Measurements from ENCODE around the gene IFT20. TPM values are rescaled to one million over a fixed set of nuclear protein-coding genes. Genes with fewer than 3 reads are reported as not detected.
A peak's percentile ranks its signal among the peaks of the same experiment; 100 is the strongest.

IFT20 gene
- total and polyA plus RNA-seq, 2 donors (not counting 3 experiments of a cell fraction or from before 2014, with no cell fraction given), result 26.5 to 45.0 TPM

GRCh38 chr17:28379814-28380801 lies 44.8 kb upstream of the IFT20 start:
- intact Hi-C loops (cut with micrococcal nuclease), result loop anchor here (2.0 kb wide), 1 partner anchor 37 kb away; no protein-coding TSS in a partner anchor
- peak; percentile 64 for FAIRE-seq

DNA sequence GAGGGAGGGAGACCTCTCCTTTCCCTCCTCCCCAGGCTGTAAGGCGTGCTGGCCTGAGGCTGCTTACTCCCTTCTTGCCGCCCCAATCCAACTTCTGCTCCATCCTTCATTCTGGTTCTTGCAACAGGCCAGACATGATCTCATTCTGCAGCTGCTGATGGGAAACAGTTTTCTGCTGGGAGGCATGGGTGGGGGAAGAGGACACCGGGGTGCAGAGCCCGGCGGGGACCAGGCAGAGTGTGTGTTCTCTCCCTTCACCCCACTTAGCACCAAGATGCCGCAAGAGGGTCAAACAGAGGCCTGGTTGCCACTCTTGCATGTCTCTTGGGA lies 37.6 kb upstream of the IFT20 start:
- H3K4me3 ChIP-seq (replicated peaks in 1 of 3; ENCODE audit: insufficient read depth in 1 of 3, low read depth in 1 of 3, low read length in 3 of 3), result no peak overlapping the region
- no peak overlapping the region for H2AFZ ChIP-seq (ENCODE audit: low read depth, low read length)
- ChIA-PET POLR2A (no interaction called here), CTCF (interaction anchor here (6.7 kb wide), 1 partner anchor 43 kb away, joined by 36 read pairs; no protein-coding TSS in a partner anchor)
- dilution Hi-C loops (cut with MboI; ENCODE audit: extremely low pct_ligation_motif_present, low sequenced_read_pairs), result no loop called here
- H3K9ac ChIP-seq (replicated peaks; ENCODE audit: extremely low read depth, insufficient read depth, low read length), result no peak overlapping the region
- peaks cover 13% of the 10 kb centered on the region for H3K4me1 ChIP-seq (ENCODE audit: control insufficient read depth, extremely low read depth, insufficient read depth, low read length)
- H3K9me1 ChIP-seq (replicated peaks; ENCODE audit: control insufficient read depth, extremely low read depth, insufficient read depth, low read length), result no peaks in the 10 kb centered on the region
- H3K9me3 ChIP-seq (replicated peaks; ENCODE audit: control insufficient read depth, insufficient read depth, low read length), result no peaks in the 10 kb centered on the region
- TSS peak; percentile 16 for BruUV-seq (replicated peaks)
- no peaks in the 10 kb centered on the region for H3K27me3 ChIP-seq (ENCODE audit: control insufficient read depth in 2 of 2, insufficient read depth in 2 of 2, low read length in 2 of 2)
- TF ChIP-seq POLR2A (IDR thresholded peaks at IDR 0.05; ENCODE audit: low read depth, low read length), result no peak
- TF ChIP-seq, protein P1, sequence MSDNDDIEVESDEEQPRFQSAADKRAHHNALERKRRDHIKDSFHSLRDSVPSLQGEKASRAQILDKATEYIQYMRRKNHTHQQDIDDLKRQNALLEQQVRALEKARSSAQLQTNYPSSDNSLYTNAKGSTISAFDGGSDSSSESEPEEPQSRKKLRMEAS (IDR thresholded peaks at IDR 0.05; ENCODE audit: insufficient read depth, insufficient read length), result no peak
- TF ChIP-seq EZH2 (IDR thresholded peaks at IDR 0.05; ENCODE audit: borderline replicate concordance, low read depth, low read length, severe bottlenecking), result no peak
- no peak for TF ChIP-seq JUN (IDR thresholded peaks at IDR 0.05; ENCODE audit: borderline replicate concordance, insufficient read depth, insufficient read length, low read depth)
- no peak for TF ChIP-seq MYC (IDR thresholded peaks at IDR 0.05; ENCODE audit: low read depth, low read length)
- no peak for TF ChIP-seq CTCF (IDR thresholded peaks at IDR 0.05; ENCODE audit: extremely low read depth in 1 of 2, insufficient read depth in 1 of 2, low read depth in 1 of 2, low read length in 2 of 2)
- no peak for TF ChIP-seq POLR2AphosphoS5 (IDR thresholded peaks at IDR 0.05; ENCODE audit: insufficient read depth, low read depth, low read length)
- no peak for TF ChIP-seq FOS (IDR thresholded peaks at IDR 0.05; ENCODE audit: borderline replicate concordance, insufficient read depth, low read length)
- no peak for TF ChIP-seq GATA2 (IDR thresholded peaks at IDR 0.05; ENCODE audit: insufficient read depth, insufficient read length, low read depth, low read length)
- FAIRE-seq (no peak), DNase-seq (ENCODE audit: low read depth, low spot score) (no peak)
- no peaks in the 10 kb centered on the region for H4K20me1 ChIP-seq (replicated peaks; ENCODE audit: control insufficient read depth, extremely low read depth, insufficient read depth, low read length)
- intact Hi-C loops (cut with micrococcal nuclease), result no loop called here
- H3K79me2 ChIP-seq (ENCODE audit: control insufficient read depth, insufficient read depth, low read length), result no peaks in the 10 kb centered on the region
- no peaks in the 10 kb centered on the region for H3K36me3 ChIP-seq (ENCODE audit: control insufficient read depth in 2 of 2, extremely low read depth in 1 of 2, insufficient read depth in 2 of 2, low read length in 2 of 2)
- H3K4me2 ChIP-seq (ENCODE audit: insufficient read depth, low read length), result no peak overlapping the region
- no peak overlapping the region for H3K27ac ChIP-seq (ENCODE audit: insufficient read depth, low read depth, low read length)

More at GRCh38 chr17:28379814-28380801, 44.8 kb upstream of the IFT20 start:
- H3K9me3 ChIP-seq (replicated peaks; ENCODE audit: control insufficient read depth, insufficient read depth, low read length), result no peaks in the 10 kb centered on the region
- BruUV-seq (replicated peaks), result no TSS peak
- TF ChIP-seq JUN (IDR thresholded peaks at IDR 0.05; ENCODE audit: borderline replicate concordance, insufficient read depth, insufficient read length, low read depth) (peak; percentile 41), GATA2 (IDR thresholded peaks at IDR 0.05; ENCODE audit: insufficient read depth, insufficient read length, low read depth, low read length) (peak; percentile 36)
- TF ChIP-seq, protein P1 (IDR thresholded peaks at IDR 0.05; ENCODE audit: insufficient read depth, insufficient read length), result no peak
- H3K4me2 ChIP-seq (ENCODE audit: insufficient read depth, low read length), result no peak overlapping the region
- POLR2A ChIA-PET, result interaction anchor here (0.6 to 0.9 kb wide), 3 partner anchors 8 to 58 kb away, joined by 3 to 7 read pairs (median 6); no protein-coding TSS in a partner anchor
- peaks cover 14% of the 10 kb centered on the region for H3K4me1 ChIP-seq (ENCODE audit: control insufficient read depth, extremely low read depth, insufficient read depth, low read length)
- no peaks in the 10 kb centered on the region for H4K20me1 ChIP-seq (replicated peaks; ENCODE audit: control insufficient read depth, extremely low read depth, insufficient read depth, low read length)
- dilution Hi-C loops (cut with MboI; ENCODE audit: extremely low pct_ligation_motif_present, low sequenced_read_pairs), result no loop called here
- H3K4me3 ChIP-seq (replicated peaks in 1 of 3; ENCODE audit: insufficient read depth in 1 of 3, low read depth in 1 of 3, low read length in 3 of 3), result no peak overlapping the region
- H3K9me1 ChIP-seq (replicated peaks; ENCODE audit: control insufficient read depth, extremely low read depth, insufficient read depth, low read length), result no peaks in the 10 kb centered on the region
- no peak overlapping the region for H3K9ac ChIP-seq (replicated peaks; ENCODE audit: extremely low read depth, insufficient read depth, low read length)
- no peak overlapping the region for H3K27ac ChIP-seq (ENCODE audit: insufficient read depth, low read depth, low read length)
- peaks cover 15 to 17% of the 10 kb centered on the region in 2 experiments for H3K27me3 ChIP-seq (ENCODE audit: control insufficient read depth in 2 of 2, insufficient read depth in 2 of 2, low read length in 2 of 2)
- peak; percentile 75 for DNase-seq (ENCODE audit: low read depth, low spot score)
- H3K79me2 ChIP-seq (ENCODE audit: control insufficient read depth, insufficient read depth, low read length), result no peaks in the 10 kb centered on the region
- CTCF ChIA-PET, result interaction anchor here (0.7 to 2.7 kb wide), 3 partner anchors 13 to 36 kb away, joined by 3 to 28 read pairs (median 5); no protein-coding TSS in a partner anchor
- no peaks in the 10 kb centered on the region for H3K36me3 ChIP-seq (ENCODE audit: control insufficient read depth in 2 of 2, extremely low read depth in 1 of 2, insufficient read depth in 2 of 2, low read length in 2 of 2)
- H2AFZ ChIP-seq (ENCODE audit: low read depth, low read length), result no peak overlapping the region

All from endothelial cell of umbilical vein (primary cell).